ENCODE results near the gene CTRB2. TPM values are rescaled to one million over a fixed set of nuclear protein-coding genes. Genes with fewer than 3 reads are reported as not detected.

CTRB2 gene
- total RNA-seq, 1 donor = not detected

DNA sequence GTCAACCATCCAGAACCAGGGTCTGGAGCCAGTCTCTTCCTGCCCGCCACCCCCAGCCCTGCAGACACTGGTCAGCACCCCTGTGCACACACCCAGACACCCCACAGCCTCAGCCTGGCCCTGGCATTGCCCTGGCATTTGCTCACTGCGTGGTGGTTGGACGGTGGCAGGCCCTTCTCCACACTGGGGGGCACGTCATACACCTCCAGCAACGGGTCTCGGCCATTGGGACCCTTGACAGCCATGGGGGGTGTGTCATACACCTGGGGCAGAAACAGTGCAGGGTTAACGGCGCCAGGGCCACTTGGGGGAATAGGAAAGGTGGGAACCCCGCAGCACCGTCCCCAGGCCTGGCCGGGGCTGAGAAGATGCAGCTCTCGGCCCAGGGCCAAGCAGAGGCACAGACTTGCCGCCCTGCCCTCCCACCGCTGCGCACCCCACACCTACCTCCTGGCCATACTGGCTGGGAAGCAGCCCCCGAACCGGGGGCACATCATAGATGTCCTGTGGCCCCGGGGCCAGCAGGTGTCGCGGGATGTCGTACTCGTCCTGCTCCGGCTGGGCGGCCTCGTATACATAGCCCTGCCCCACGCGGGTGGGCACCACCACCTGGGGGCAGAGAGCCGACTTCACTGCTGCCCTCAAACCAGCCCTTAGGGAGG, 29.9 kb upstream of the CTRB2 start:
- TF ChIP-seq, protein P1, sequence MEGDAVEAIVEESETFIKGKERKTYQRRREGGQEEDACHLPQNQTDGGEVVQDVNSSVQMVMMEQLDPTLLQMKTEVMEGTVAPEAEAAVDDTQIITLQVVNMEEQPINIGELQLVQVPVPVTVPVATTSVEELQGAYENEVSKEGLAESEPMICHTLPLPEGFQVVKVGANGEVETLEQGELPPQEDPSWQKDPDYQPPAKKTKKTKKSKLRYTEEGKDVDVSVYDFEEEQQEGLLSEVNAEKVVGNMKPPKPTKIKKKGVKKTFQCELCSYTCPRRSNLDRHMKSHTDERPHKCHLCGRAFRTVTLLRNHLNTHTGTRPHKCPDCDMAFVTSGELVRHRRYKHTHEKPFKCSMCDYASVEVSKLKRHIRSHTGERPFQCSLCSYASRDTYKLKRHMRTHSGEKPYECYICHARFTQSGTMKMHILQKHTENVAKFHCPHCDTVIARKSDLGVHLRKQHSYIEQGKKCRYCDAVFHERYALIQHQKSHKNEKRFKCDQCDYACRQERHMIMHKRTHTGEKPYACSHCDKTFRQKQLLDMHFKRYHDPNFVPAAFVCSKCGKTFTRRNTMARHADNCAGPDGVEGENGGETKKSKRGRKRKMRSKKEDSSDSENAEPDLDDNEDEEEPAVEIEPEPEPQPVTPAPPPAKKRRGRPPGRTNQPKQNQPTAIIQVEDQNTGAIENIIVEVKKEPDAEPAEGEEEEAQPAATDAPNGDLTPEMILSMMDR (IDR thresholded peaks at IDR 0.05; ENCODE audit: insufficient read depth, low read length) = no peak

DNA sequence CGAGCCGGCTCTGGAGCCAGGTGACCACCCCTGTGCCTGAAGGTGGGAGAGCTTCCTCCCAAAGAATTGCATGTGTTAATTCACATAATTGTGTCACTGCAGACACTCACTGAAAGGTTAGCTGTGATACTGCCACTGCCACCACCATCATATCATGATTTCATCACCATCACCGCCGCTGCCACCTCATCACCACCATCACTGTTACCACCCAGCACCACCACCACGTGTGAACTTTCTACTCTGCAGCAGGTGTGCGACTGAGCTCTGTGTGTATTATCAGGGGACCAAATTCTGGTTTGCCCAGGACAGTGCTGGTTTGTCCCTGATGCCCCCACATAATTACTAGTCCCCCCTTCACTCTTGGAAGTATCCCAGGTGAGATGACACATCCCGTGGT, 29.3 kb upstream of the CTRB2 start:
- DNase-seq (ENCODE audit: low read depth) = no peak
- TF ChIP-seq, protein P1 (IDR thresholded peaks at IDR 0.05; ENCODE audit: insufficient read depth, low read length) = no peak
- no peak overlapping the region for H3K4me3 ChIP-seq (ENCODE audit: low read depth, low read length)

More for the DNA sequence above, 29.9 kb upstream of the CTRB2 start:
- no peak overlapping the region for H3K4me3 ChIP-seq (ENCODE audit: low read depth, low read length)
- DNase-seq (ENCODE audit: low read depth) = no peak

DNA sequence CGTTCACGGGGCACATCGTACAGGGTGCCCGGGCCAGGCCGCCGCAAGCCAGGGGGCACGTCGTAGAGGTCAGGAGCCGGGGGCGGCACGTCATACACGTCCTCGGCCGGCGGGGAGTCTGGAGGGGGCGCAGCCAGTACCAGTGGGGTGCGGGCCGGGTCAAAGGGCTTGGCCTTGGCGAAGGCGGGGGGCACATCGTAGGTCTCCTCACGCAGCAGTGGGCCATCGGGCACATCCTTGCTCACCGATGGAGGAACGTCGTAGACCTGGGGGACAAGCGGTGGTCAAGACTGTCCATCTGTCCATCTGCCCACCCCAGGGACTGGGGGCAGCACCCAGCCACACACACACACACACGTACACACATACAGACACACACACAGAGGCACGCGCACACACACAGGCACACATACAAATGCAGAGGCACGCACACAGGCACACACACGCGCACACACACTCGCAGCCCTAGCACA, 28.8 kb upstream of the CTRB2 start:
- TF ChIP-seq, protein P1 (IDR thresholded peaks at IDR 0.05; ENCODE audit: insufficient read depth, low read length) = no peak
- DNase-seq (ENCODE audit: low read depth) = no peak

DNA sequence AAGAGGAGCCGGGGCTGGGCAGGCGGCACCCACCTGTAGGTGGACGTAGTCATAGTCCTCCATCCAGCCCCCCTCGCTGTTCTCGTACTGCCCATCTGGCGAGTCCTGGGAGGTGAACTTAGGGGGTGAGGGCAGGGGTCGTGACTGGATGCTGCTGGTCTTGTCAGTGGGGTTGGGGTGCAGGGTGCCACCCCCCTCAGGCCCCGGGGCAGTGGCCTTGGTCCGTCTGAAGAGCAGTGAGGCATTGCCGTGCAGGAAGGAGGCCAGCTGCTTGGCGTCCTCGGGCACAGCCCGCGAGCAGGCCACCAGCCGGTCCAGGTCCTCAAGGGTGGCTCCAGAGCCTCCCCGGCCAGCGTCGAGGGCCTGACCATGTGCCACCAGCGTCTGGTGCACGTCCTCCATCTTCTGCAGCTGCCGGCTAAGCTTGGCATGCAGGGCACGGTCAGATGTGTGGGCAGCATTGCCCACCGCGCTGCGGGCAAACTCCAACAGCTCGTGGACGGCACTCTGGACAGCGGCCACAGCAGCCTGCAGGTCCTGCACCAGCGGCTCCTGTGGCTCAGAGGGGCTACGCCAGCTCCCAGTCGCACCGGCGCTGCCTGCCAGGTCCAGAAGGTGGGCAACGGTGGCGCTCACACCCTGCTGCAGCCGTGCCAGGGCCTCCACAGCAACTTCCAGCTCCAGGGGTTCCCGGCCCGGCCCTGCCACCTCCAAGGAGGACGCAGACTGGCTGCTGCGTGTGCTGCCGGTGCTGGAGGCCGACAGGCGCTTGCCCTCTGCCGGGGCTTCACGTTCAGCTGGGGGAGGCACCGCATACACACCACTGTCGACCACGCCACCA, 28.1 kb upstream of the CTRB2 start:
- TF ChIP-seq, protein P1 (IDR thresholded peaks at IDR 0.05; ENCODE audit: insufficient read depth, low read length) = no peak
- H3K4me3 ChIP-seq (ENCODE audit: low read depth, low read length) = no peak overlapping the region

More for the DNA sequence above, 28.8 kb upstream of the CTRB2 start:
- H3K4me3 ChIP-seq (ENCODE audit: low read depth, low read length) = no peak overlapping the region

DNA sequence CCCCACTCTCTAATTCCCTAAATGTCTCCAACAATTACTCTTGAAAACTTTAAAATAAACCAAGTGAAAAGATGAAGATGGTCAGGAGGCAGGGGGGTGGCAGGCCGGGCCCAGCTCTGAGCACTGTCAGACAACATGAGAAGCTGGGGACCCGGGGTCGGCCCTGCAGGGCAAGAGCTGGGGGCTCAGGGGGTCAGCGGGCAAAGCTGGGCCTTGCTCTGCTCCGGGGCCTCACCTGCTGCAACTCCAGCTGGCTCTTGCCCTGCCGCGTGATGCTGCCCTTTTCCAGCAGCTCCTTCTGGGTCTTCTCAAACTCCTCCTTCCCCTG, 26.6 kb upstream of the CTRB2 start:
- H3K4me3 ChIP-seq (ENCODE audit: low read depth, low read length) = no peak overlapping the region
- TF ChIP-seq, protein P1 (IDR thresholded peaks at IDR 0.05; ENCODE audit: insufficient read depth, low read length) = no peak
- DNase-seq (ENCODE audit: low read depth) = no peak

More for the DNA sequence above, 28.1 kb upstream of the CTRB2 start:
- no peak for DNase-seq (ENCODE audit: low read depth)

DNA sequence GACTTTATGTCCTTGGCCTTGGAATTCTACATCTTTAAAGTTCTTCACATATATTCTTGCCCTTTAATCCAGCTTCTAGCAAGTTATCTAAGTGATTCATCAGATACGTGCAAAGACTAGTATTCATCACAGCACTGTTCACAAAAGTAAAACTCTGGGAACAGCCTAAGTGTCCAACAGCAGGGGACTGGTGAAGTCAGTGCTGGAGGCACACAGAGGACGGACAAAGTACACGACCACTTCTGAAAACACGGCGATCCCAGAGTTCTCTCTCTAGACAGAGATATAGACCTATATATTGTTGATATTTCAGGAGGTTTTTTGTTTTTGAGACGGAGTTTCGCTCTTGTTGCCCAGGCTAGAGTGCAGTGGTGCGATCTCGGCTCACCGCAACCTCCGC, 24.6 kb upstream of the CTRB2 start:
- H3K4me3 ChIP-seq (ENCODE audit: low read depth, low read length) = no peak overlapping the region
- TF ChIP-seq, protein P1 (IDR thresholded peaks at IDR 0.05; ENCODE audit: insufficient read depth, low read length) = no peak
- DNase-seq (ENCODE audit: low read depth) = no peak

Data from fibroblast of the aortic adventitia (primary cell).